ENCODE data around the gene OXSR1. TPM values are rescaled to one million over a fixed set of nuclear protein-coding genes. Genes with fewer than 3 reads are reported as not detected.
A peak's percentile ranks its signal among the peaks of the same experiment; 100 is the strongest.
"Not testable (repeated sequence)": the region's sequence is repeated elsewhere in the genome, so short reads cannot be mapped to it uniquely, and the experiment has no call there.

Gene OXSR1
- total RNA-seq, 1 donor from 2014 or later = 35.2 TPM

DNA sequence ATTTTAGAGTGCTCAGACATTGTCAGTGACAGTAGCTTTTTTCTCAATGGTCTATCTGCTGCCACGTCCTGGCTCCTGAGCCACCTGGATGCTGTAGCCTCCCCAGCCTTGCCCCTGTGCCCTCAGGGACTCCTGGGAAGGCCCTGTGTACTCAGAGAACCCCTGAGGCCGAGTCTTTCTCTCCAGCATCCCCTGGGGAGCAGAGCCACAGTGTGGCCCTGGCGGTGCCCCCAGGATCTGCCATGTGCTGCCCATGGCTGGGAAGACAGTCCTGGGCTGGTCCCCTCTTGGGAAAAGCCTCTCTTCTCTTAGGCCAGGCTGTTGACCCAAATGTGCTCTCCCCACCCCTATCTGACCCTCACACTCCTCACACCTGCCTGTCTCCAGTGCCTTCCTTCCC, 21.8 kb upstream of the OXSR1 start:
- DNase-seq = no peak

DNA sequence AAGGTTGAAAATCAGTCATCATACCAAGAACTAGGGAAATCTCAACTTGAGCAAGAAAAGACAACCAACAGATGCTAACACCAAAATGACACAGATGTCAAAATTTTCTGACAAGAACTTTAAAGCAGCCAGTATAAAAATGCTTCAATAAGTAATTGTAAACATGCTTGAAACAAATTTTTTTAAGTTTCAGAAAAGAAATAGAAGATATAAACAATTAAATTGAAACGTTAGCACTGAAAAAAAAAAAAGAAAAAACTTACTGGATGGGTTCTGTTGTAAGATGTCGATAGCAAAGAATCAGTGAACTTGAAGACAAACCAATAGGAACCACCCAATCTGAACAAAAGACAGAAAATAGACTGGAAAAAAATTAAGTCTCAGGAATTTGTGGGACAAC, 18.8 kb upstream of the OXSR1 start:
- no peak for DNase-seq

DNA sequence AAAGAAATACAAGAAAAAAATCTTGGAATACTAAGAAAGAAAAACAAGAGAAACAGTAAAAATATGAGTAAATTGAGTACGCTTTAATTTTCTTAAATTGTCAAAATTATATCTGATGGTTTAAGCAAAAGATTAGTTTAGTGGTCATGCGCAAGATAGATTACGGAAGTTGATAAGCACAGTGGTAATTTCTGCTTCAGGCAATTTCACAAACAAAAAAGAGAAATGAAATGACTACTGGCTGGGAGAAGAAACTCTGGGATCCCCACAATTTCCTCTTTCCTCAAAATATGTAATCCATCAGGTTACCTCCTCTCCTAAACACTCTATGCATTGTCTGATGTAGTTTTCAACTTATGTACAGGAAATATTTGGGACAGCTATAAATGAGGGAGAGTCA, 17.9 kb upstream of the OXSR1 start:
- no peak for DNase-seq

DNA sequence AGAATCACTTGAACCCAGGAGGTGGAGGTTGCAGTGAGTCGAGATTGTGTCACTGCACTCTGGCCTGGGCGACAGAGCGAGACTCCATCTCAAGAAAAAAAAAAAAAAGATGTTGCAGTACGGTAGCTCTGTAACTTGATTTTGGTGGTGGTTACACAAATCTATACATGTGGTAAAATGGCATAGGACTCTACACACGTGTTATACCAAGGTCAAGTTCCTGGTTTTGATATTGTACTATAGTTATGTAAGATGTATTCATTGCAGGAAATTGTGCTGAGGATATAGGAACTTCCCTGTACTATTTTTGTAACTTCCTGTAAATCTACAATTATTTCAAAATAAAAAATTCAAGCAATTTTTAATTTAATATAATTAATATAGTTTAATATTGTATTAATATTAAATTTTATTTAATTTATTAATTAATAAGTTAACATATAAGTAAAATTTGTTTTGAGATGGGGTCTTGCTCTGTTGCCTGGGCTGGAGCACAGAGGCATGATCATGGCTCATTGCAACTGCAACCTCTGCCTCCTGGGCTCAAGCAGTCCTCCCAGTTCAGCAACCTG, 16.9 kb upstream of the OXSR1 start:
- DNase-seq = no peak

DNA sequence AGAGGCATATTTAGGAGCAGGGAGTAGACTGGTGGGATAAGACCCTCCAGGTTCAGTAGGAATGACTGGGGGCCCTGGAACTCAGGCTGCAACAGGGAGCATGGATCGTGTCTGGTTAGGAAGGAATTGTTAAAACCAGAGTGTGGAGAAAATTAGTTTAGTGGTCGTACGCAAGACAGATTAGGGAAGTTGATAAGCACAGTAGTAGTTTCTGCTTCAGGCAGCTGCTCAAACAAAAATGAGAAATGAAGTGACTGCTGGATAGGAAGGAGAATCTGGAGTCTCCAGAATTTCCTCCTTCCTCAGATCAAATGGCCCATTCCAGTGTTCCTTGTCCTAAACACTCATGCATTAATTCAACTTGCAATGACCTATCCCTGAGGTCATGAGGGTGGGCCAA, 15.6 kb upstream of the OXSR1 start:
- no peak for DNase-seq

DNA sequence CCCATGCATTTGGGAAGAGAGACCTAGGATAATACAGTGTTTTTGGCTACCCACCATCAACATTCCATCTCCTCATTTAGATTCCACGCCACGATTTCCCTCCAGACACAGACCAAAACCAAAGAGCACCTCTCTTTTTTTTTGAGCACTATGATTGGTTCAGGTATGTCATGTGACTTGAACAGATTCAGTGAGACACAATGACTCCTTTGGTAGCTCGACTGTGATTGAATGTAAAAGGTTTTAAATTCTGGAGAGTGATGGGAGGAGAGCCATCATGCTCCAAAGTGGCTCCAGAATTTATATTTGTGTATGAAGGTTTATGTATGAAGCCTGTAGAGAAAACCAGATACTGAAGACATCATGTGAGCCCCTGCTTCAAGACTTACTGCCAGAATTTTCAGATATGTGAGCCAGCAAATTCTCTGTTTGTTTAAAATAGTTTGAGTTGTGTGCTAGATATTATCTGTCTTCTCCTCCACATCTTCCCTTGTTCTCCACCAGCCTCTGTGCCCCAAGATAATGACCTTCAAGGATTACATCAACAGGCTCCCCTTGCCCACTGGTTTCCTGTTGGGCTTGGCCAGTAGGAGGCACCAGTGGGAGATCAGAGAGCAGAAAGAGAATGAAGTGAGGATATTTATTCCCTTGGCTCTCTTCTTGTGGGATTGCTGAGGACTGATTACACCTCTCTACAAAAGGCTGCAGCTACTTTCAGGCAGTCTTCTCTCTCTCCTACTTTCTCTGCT, 14.4 kb upstream of the OXSR1 start:
- DNase-seq = no peak

DNA sequence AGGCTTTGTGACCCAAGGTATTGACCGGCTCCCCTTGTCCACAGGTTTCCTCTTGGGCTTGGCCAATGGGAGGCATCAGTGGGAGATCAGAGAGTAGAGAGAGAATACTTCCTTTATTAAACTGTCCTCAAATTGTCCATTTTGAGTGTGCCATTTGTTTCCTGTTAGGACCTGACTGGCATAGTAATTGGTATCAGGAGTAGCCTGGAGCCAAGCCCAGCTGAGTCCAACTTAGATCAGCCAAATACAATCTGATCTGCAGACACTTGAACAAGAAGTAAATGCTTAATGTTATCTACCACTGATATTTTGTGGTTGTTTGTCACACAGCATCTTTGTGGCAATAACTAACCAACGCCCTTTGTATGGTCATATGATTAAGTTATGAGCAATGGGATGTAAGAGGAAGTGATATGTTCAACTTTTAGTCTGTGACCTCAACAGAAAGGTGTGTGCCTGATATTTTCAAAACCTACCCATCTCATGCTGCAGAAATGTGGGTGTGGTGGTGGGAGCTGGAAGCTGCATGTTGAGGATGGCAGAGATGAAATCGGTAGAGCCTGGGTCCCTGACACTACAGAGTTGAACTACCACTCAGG, 13.6 kb upstream of the OXSR1 start:
- DNase-seq = no peak

DNA sequence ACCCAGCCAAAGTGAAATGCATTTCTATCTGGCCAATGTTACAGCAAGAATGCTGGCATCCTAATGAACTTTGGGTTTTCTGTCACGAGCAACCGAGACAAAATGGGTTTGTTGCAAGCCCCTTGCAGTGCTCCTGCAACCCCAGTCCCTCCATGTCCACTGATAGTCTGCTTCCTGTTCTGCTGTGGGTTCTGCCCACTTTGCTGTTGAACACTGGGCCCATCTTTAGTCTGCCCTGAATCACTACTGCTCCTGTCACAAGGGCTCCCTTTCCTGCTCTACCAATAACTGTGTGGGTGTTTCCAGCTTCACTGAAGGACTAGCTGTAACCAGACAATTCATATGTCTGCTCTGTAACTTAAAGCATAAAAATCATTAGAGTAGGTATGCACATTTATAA, 12.7 kb upstream of the OXSR1 start:
- DNase-seq = no peak

DNA sequence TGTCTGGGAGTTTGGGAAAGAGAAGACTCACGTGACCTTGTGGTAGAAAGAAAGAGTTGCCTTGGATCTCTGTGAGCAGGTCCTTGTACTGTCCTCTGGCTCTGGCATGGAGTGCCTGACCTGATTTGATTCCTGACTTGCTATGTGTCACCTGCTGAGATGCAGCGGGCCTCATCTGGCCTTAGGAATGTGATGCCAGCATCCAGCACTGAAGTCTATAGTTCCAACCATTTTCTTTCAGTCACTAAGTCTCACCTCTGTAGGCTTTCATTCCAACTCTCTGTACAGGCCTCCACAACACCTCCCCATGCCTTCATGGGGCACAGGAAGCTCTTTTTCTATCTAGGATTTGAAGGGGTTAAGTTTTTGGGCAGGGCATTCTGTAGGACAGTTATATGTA, 12.1 kb upstream of the OXSR1 start:
- no peak for DNase-seq

DNA sequence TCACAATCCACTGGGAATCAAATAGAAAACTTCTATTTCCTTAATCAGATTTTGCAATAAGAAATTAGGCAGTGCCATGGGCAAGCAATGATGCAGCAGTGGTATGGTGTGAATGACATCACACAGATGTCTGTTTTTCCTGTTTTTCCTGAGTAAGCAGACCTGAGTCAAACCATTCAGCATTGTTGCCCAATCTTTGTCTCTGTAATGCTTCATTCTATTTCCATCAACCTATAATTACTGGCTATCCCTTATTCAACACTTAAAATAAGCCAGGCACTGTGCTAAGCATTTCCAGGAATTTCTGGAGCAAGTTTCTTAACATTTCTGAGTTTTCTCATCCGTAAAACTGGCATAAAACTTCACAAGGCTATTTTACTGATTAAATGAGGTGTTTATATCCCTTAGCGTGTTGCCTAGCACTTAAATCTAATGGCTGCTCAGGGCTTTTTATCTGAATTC, 11.3 kb upstream of the OXSR1 start:
- DNase-seq = peak; percentile 46

DNA sequence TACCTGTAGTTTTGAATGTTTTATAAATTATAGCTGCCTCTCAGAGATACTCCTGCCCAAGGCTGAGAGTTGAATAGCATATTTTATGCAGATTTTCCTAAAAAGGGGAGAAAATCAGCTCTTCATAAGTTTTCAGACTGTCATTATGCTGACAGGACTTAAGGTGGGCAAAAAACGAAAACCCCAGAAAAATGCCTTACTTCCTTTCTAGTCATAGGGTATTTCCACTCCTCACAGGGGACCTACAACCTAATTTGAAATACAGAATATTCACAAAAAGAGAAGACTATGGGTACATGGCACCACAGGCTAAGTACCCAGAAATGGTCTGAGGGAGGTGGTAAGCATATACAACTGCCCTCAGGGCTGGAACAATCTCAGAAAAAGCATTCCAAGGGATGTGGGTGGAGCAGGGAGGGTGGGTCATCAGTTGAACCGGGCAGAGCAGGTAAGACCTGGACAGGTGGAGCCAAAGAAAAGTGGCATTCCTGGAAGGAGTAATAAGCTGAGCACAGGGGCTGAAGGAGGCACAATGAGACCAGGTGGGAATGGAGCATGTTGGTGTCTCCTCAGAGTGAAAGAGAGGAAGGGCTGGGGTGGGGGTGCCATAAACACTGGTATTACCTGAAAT, 10.6 kb upstream of the OXSR1 start:
- no peak for DNase-seq

DNA sequence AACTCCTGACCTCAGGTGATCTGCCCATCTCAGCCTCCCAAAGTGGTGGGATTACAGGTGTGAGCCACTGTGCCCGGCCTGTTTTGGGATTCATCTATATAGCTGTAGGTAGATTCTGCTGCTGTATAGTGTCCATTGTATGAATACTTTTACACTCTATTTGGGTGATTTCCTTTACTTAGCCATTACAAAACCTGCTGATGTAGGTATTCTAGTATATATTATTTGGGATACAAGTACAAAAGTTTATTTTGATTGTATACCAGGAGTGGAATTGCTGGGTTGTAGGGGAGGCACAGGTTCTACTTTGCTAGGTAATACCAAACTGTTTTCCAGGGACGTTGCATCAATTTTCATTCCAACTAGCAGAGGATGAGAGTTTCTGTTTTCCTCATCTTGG, 9.5 kb upstream of the OXSR1 start:
- no peak for DNase-seq

DNA sequence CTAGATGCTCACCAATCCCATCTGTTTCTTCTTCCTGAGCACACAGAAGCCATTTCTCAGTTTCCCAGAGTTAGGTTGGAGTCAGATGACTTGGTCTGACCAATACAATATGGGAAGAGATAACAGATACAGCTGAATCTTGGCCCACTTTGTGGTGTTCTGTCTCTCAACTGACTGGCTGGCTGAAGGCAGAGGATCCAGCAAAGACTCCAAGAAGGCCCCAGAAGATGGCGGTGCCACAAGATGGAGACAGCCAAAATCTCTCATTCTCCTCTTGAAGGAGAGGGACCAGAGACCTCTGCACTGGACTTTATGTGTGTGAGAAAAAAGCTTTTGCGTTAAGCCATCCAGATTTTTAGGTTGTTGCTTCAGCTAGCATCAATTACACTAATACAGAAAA, 8.2 kb upstream of the OXSR1 start:
- no peak for DNase-seq

DNA sequence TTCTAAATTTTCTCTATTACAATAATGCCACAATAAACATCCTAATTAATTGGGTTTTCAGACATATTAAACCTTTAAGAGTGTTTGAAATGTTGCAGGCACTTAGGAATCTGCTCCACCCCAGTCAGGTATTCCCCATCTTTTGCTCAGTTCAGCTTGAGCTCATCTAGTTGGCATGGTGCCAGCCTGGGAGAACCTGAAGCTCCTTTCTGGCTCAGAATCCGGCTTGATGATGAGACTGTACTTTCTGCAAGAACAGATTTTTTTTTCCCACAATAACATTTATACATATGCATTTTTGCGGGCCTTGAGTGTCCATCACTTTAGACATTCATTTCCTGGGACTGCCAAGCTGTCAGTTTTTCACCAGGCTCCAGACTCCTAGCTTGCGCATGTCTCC, 7.7 kb upstream of the OXSR1 start:
- no peak for DNase-seq

DNA sequence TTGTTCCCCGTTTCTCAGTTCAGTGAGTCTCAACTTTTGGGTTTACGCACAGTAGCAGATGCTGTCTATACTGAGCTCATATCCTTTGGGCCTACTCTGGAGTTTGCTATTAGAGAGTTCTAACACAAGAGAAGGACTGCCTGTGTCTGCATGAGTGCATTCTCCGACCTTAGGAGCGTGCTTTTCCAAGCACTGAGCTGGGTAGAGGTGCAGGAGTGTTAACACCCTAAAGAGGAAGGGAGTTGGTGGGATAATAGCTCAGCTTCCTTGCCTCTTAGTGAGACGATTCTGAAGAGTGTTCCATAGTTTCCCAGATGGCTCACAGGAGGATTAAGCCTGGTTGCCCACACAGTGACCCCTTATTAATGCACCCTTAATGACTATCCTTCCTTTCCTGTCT, 6.9 kb upstream of the OXSR1 start:
- DNase-seq = no peak

DNA sequence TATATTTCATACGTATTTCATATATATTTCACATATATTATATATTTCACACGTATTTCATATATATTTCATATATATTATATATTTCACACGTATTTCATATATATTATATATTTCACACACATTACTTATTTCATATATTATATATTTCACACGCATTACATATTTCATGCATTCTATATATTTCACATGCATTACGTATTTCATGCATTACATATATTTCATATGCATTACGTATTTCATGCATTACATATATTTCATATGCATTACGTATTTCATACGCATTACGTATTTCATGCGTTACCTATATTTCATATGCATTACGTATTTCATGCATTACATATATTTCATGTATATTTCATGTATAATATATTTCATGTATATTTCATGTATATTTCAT, 4.6 kb upstream of the OXSR1 start:
- not testable (repeated sequence) for DNase-seq

DNA sequence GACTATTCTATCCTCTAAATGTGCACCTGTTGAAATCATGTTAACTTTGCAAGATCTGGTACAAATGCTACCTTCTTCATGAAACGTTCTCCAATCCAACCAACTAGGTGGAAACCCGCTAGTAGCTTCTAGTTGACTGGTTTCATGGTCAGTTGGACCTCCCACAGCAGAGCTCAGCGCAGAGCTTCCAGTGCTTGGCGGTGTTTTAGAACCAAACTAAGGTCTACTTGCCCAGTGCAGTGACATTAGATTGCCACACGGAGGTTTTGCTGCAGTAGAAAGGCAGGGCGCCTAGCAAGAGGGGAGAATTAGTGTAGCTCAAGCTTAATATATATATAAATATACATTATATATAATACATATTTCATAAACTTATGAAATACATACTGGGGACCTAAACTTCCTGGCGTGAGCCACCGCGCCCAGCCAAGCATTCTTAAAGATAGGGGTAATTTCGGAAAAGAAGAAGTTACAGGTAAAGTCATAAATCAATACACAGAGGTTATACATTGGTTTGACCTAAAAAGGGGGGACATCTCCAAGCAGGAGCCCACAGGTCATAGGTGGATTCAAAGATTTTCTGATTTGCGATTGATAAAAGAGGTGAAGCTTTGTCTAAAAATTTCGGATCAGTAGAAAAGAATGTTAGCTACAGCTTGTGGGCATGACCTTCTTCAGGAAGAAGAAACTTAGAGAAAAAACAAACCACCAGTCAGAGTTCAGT, 2.1 kb upstream of the OXSR1 start:
- peak; percentile 19 for DNase-seq

DNA sequence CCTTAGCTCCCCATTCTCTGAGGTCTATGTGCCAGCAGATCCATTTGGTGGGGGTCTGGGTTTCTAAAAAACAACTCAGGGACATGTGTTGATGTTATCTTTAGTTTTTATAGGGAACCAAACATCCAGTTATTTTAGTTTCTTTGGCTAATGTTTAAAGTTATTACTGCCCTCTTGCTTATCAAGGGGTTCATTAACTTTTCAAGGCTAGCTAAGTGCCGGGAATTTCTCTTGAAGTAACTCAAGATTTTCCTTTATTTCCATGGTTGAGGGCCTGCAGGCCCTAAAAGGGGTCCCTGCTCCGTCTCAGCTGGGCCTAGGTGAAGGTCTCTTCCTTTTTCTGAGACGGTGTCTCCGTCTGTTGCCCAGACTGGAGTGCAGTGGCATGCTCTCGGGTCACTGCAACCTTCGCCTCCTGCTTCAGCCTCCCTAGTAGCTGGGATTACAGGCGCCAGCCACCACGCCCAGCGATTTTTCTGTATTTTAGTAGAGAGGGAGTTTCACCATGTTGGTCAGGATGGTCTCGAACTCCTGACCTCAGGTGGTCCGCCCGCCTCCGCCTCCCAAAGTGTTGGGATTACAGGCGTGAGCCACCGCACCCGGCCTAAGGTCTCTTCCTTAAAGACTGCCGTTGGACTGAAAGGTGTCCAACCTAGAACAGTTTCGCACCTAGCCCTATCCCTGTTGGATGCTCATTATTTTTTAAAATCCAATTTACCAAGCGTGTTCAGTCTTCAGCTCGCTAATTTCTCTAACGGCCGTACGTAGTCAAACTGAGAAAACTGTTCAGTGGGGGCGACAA, 1.3 kb upstream of the OXSR1 start:
- DNase-seq = no peak

DNA sequence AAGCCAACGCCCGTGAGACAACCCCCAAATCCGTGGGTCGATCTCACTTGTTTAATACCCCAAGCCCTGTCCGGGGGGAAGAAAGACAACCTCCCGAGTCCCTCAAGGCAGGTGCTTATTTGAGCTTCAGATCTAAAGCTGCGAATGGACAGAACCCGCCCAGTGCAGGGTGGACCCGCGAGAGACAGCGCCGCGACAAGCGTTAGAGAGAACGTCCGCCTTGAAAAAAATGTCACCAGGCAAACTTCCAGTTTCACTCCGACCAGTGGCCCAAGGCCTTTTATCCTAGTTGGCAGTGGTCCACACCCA, 740 bp upstream of the OXSR1 start:
- DNase-seq = no peak

DNA sequence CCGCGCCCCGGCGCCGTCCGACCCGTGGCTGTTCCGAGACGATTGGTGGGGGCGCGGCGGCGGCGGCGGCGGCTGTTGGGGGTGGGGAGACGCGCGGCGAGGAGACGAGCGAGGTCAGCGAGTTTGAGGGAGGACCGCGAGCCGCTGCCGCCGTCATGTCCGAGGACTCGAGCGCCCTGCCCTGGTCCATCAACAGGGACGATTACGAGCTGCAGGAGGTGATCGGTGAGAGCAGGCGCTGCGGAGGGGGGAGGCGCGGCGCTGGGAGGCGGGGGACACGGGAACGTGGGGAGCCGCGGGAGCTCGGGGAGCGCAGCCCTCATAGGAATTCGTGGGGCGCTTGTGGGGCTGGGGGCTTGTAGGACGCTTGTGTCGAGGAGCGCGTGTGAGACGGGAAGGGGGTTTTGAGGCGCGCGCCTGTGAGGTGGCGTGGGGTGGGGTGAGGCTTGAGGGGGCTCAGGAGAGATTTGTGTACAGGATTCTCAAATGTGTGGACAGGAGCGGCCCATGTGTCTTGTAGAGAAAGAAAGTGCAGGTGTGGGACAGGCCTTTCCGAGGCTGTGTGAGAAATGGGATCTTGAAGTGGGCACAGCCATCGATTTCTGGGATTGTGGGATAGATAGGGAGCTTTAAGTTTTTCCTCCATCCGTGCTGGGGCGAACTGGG, 518 bp downstream of the OXSR1 start:
- DNase-seq = peak; percentile 32

DNA sequence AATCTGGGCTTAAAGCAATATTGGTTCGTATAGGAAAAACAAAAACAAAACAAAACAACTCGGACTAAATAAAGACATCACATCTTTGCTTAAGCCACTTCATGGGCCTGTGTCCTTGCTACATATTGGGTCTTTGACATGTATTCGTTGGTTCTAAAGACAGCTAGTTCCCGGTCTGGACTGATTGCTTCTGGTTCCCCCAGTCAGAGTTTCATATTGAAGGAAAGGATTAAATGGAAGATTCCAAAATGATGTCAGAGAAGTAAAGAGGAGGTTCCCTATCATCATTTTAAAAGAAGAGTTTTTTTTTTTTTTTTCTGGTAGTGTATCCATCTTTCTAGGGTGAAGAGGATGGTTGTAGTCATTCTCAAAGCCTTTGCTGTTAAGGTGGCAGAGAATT, 2.3 kb downstream of the OXSR1 start:
- DNase-seq = no peak

Measured in dermis blood vessel endothelial cell (primary cell).